Transverse colon (tissue), 4 donors: ENCODE results near the gene CDH22. TPM values are rescaled to one million over a fixed set of nuclear protein-coding genes. Genes with fewer than 3 reads are reported as not detected.

Source experiments
- DNase-seq: peaks from one replicate; pipeline ENCODE4 v3.0.0-alpha.2; 2019
- H3K27ac ChIP-seq, 4 donors: fragments of 200-600 bp; sonication (generic); 2 replicates each; pipeline ENCODE4 v1.5.1; 2016 to 2018; ENCODE audit warnings: inconsistent platforms in 4 of 4
- H3K27me3 ChIP-seq: fragments of 200-600 bp; sonication (generic); 2 replicates; pipeline ENCODE4 v1.5.1; 2017; ENCODE audit warnings: inconsistent platforms
- H3K36me3 ChIP-seq, 4 donors: fragments of 200-600 bp; sonication (generic); 2 replicates each; pipeline ENCODE4 v1.5.1; 2017 to 2019; ENCODE audit warnings: inconsistent platforms in 4 of 4
- H3K4me1 ChIP-seq, 4 donors: fragments of 200-600 bp; sonication (generic); 2 replicates each; pipeline ENCODE4 v1.5.1; 2017 to 2020; ENCODE audit warnings: inconsistent platforms in 4 of 4
- H3K4me3 ChIP-seq, 4 donors: fragments of 200-600 bp; sonication (generic); 1 replicate in 1 of 4; 2 replicates in 3 of 4; pipeline versions ENCODE4 v1.5.1 to v1.6.1; 2017 to 2019; ENCODE audit warnings: inconsistent platforms in 4 of 4
- H3K9me3 ChIP-seq, 2 donors: fragments of 200-600 bp; sonication (generic); 2 replicates each; pipeline ENCODE4 v1.5.1; 2017 to 2019; ENCODE audit warnings: inconsistent platforms in 2 of 2
- EP300 ChIP-seq: sonication (generic); formaldehyde crosslinking; IDR thresholded peaks from one replicate; pipeline ENCODE4 v1.6.1; 2017; ENCODE audit warnings: antibody characterized with exemption, low read depth
- POLR2A ChIP-seq: fragments of 450-650 bp; IDR thresholded peaks from one replicate; pipeline ENCODE4 v1.6.1; 2016; ENCODE audit warnings: antibody characterized with exemption, mild to moderate bottlenecking, moderate library complexity
- POLR2AphosphoS5 ChIP-seq, 3 donors: sonication (generic); formaldehyde crosslinking; IDR thresholded peaks; one replicate each; pipeline ENCODE4 v1.6.1; 2016; ENCODE audit warnings: antibody characterized with exemption in 3 of 3
- WGBS, 2 donors: methylation state at CpG; one replicate each; pipeline ENCODE4 v1.1.5; 2018; ENCODE audit warnings: low coverage in 1 of 2; 5-methylcytosine and 5-hydroxymethylcytosine counted together
- in situ Hi-C, 4 donors: fragments of 200-750 bp; cut with MboI; loops; one replicate each; pipeline versions ENCODE4 v1.15.0 to v1.15.1; 2017; ENCODE audit warnings: low sequenced_read_pairs in 3 of 4, low pct_ligation_motif_present in 1 of 4, low pct_unique_long_range_greater_than_20kb in 1 of 4
- intact Hi-C: fragments of 100-400 bp; cut with DNase I; formaldehyde crosslinking; loops from one replicate; pipeline ENCODE4 v1.15.1; 2023; ENCODE audit warnings: low total_unique reads
- total RNA-seq, 4 donors: library from RNA; depleted of rRNA; stranded (reverse); fragments of >200 nt; gene quantifications; one replicate each; pipeline ENCODE4 v1.1.0, GENCODE V29; 2016
- TF ChIP-seq, protein P1 (sequence below), 5 experiments: fragments of 200-600 bp in 3 of 5; fragments of 450-650 bp in 2 of 5; sonication (generic) in 3 of 5; IDR thresholded peaks; 1 replicate in 2 of 5; 2 replicates in 3 of 5; pipeline ENCODE4 v1.5.1; 2016 to 2017; ENCODE audit warnings: antibody characterized with exemption in 5 of 5, inconsistent platforms in 3 of 5, mild to moderate bottlenecking in 2 of 5, moderate library complexity in 1 of 5

CDH22 gene
- total RNA-seq, 4 donors from 2014 or later: not detected

DNA sequence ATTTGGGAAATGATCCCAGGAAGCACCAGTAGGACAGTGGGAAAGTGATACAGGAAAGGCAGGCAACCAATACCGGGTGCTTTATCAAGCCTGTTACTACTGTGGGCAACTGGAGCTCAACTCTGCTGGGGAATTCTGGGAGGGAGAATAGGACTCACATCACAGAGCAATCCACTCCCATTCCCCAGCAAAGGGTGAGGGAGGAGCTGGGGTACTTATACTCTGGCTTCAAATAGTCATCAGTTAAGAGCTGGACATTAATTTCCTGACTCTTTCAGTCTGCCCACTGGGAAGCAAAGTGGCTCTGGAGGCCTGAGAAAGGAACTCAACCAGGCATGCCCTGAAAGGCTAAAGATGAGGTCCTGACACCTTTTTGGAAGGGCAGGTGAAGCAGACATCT is 17.5 kb upstream of the CDH22 start:
- peaks cover 74% of the 10 kb centered on the region for H3K27me3 ChIP-seq
- in situ Hi-C loops (no loop called here), intact Hi-C loops (no loop called here)
- DNase-seq: no peak
- H3K4me1 ChIP-seq: no peaks in the 10 kb centered on the region
- TF ChIP-seq, protein P1, sequence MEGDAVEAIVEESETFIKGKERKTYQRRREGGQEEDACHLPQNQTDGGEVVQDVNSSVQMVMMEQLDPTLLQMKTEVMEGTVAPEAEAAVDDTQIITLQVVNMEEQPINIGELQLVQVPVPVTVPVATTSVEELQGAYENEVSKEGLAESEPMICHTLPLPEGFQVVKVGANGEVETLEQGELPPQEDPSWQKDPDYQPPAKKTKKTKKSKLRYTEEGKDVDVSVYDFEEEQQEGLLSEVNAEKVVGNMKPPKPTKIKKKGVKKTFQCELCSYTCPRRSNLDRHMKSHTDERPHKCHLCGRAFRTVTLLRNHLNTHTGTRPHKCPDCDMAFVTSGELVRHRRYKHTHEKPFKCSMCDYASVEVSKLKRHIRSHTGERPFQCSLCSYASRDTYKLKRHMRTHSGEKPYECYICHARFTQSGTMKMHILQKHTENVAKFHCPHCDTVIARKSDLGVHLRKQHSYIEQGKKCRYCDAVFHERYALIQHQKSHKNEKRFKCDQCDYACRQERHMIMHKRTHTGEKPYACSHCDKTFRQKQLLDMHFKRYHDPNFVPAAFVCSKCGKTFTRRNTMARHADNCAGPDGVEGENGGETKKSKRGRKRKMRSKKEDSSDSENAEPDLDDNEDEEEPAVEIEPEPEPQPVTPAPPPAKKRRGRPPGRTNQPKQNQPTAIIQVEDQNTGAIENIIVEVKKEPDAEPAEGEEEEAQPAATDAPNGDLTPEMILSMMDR (IDR thresholded peaks at IDR 0.05): no peak
- no peak for TF ChIP-seq POLR2A
- TF ChIP-seq EP300: no peak
- TF ChIP-seq POLR2AphosphoS5 (IDR thresholded peaks at IDR 0.05): no peak
- H3K4me3 ChIP-seq: no peak overlapping the region
- no peaks in the 10 kb centered on the region for H3K9me3 ChIP-seq
- no peaks in the 10 kb centered on the region for H3K36me3 ChIP-seq
- no peak overlapping the region for H3K27ac ChIP-seq
- WGBS, 2 donors: 33% methylated on average over 1 of the region's 1 CpG; no CpG with 5 or more reads in 1 of the 2 donors

- intact Hi-C loops (no loop called here), in situ Hi-C loops (no loop called here)
- TF ChIP-seq POLR2AphosphoS5 (IDR thresholded peaks at IDR 0.05) (no peak), EP300 (no peak)
- TF ChIP-seq, protein P1 (IDR thresholded peaks at IDR 0.05): peak in 4 of 5 experiments; percentile 7 to 29 (median 20)
- Histone ChIP-seq H3K27me3 (peaks cover 67% of the 10 kb centered on the region), H3K9me3 (no peaks in the 10 kb centered on the region), H3K4me3 (no peak overlapping the region), H3K27ac (no peak overlapping the region), H3K36me3 (no peaks in the 10 kb centered on the region), H3K4me1 (no peaks in the 10 kb centered on the region)
- WGBS, 2 donors: 20 to 68% methylated on average over 1 to 6 of the region's 6 CpGs
- DNase-seq: no peak
These were observed 16.8 kb upstream of the CDH22 start for GRCh38 chr20:46324960-46325703.

DNA sequence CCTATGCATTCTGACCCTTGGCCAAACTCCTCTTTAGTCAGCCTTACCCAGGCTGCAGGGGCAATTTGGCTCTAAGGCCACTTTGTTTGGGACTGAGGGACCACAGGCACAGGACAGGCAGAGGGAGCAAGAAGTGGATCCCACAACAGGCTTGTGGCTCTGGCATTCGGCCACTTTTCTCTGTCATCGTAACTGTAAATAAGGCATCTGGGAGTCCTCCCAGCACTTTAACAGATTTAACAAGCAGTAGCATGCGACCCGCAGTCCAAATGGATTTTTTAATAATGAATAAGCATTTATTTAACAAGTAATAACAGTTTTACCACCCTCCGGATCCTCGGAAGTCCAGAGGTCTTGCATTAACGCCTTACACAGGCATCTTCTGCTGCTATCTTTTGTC is 16.1 kb upstream of the CDH22 start:
- H3K27ac ChIP-seq: no peak overlapping the region
- H3K36me3 ChIP-seq: no peaks in the 10 kb centered on the region
- in situ Hi-C loops (no loop called here), intact Hi-C loops (no loop called here)
- H3K9me3 ChIP-seq: no peaks in the 10 kb centered on the region
- WGBS, 2 donors: 42 to 77% methylated on average over 3 to 7 of the region's 7 CpGs
- DNase-seq: no peak
- no peaks in the 10 kb centered on the region for H3K4me1 ChIP-seq
- H3K27me3 ChIP-seq: peaks cover 65% of the 10 kb centered on the region
- no peak overlapping the region for H3K4me3 ChIP-seq
- no peak for TF ChIP-seq POLR2A
- no peak for TF ChIP-seq POLR2AphosphoS5 (IDR thresholded peaks at IDR 0.05)
- TF ChIP-seq EP300: no peak
- TF ChIP-seq, protein P1 (IDR thresholded peaks at IDR 0.05): no peak

GRCh38 chr20:46323557-46323956 is 15.3 kb upstream of the CDH22 start:
- H3K4me1 ChIP-seq: no peaks in the 10 kb centered on the region
- H3K36me3 ChIP-seq: no peaks in the 10 kb centered on the region
- DNase-seq: no peak
- intact Hi-C loops (no loop called here), in situ Hi-C loops (no loop called here)
- no peak overlapping the region for H3K27ac ChIP-seq
- WGBS, 2 donors: 48% methylated on average over 10 of the region's 10 CpGs; no CpG with 5 or more reads in 1 of the 2 donors
- no peak overlapping the region for H3K4me3 ChIP-seq
- H3K9me3 ChIP-seq: no peaks in the 10 kb centered on the region
- H3K27me3 ChIP-seq: peaks cover 60% of the 10 kb centered on the region
- TF ChIP-seq, protein P1 (IDR thresholded peaks at IDR 0.05): no peak
- TF ChIP-seq POLR2A (no peak), POLR2AphosphoS5 (IDR thresholded peaks at IDR 0.05) (no peak), EP300 (no peak)
